HG03354 (cell line): ENCODE measurements around the gene TMEM238.
"Not testable (repeated sequence)": the region's sequence is repeated elsewhere in the genome, so short reads cannot be mapped to it uniquely, and the experiment has no call there.

Experiments used
- ATAC-seq: cut with Tn5 transposase; IDR thresholded peaks from one replicate; pipeline ENCODE4 v1.9.1; 2021; ENCODE audit warnings: mild to moderate bottlenecking; ENCODE audit not compliant: unreplicated experiment, poor library complexity, severe bottlenecking

TMEM238 gene

DNA sequence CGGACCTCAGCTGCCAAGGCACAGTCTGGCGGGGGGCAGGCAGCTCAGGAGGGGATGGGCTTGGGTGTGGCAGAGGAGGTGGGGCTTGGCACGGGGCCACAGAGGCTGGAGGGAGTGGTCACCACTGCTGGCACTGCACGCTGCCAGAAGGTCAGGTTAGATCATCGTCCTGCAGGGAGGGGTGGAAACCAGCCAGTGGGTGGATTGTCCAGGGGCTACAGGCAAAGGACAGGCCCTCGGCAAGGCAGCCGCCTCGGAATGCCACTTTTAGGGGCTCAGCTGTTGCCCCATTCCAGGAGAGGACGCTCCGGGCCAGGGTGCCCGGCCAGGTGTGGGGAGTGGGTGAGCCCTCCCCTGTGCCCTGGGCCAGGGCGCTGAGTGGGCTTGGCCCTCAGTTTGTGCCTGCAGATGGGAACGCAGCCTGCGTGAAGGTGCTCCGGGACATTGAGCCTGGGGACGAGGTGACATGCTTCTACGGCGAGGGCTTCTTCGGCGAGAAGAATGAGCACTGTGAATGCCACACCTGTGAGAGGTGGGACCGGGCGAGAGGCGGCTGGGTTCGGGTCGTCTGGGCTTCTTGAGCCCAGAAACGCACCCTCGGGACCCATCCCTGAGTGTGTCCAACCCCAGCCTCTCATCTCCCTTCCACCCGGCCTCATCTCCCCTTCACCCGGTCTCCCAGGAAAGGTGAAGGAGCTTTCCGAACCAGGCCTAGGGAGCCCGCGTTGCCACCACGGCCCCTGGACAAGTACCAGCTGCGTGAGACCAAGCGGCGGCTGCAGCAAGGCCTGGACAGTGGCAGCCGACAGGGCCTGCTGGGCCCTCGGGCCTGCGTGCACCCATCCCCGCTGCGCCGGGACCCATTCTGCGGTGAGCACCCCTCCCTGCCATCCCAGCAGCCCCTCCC lies 38.0 kb downstream of the TMEM238 start:
- no peak for ATAC-seq

DNA sequence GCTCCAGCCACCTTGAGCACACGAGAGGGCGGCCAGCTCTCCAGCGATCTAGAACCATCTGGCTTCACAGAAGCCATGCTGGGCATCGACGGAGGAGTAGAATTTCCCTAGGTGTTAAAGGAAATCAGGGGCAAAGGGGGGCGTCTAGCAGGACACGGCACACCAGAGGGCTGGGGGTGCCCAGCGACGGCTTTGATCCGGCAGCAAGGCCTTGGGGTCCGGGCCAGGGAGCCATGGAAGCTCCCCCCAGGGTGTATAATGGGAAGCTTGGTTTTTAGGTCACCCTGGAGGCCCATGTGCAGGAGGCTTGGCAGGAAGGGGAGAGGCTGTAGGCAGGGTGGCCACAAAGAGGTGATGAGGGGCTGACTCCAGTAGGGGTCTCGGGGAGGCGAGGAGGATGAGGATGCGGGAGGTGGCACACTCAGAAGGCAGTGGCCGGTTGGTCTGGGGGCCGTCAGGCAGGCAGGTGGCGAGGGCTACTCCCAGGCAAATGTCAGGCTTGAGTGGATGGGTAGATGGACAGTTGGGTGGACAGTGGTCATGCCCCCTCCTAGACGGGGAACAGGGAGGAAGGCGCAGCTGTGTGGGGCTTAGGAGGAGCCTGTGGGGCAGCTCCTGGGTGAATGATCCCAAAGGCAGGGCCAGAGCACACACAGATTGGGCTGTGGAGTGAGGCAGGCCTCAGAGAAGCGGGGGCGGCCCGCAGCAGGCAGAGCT lies 38.8 kb downstream of the TMEM238 start:
- ATAC-seq = no peak

DNA sequence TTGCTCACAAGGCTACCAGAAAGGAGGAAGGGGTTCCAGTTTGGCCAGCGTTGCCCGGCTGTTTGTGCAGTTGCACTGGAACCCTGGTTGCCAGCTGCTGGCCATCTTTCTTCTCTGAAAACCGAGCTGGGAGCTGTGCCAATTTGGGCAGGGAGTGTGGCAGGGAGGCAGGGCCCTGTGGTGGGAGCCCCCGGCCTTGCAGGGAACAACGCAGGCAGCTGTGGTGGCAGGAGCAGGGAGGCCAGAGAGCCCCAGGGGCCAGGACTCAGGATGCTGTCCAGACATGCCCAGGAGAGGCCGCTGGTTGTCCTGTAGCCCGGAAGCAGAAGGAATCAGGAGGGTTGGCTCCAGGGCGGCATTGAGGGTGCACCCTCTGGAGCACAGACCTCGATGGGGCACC lies 39.6 kb downstream of the TMEM238 start:
- no peak for ATAC-seq

DNA sequence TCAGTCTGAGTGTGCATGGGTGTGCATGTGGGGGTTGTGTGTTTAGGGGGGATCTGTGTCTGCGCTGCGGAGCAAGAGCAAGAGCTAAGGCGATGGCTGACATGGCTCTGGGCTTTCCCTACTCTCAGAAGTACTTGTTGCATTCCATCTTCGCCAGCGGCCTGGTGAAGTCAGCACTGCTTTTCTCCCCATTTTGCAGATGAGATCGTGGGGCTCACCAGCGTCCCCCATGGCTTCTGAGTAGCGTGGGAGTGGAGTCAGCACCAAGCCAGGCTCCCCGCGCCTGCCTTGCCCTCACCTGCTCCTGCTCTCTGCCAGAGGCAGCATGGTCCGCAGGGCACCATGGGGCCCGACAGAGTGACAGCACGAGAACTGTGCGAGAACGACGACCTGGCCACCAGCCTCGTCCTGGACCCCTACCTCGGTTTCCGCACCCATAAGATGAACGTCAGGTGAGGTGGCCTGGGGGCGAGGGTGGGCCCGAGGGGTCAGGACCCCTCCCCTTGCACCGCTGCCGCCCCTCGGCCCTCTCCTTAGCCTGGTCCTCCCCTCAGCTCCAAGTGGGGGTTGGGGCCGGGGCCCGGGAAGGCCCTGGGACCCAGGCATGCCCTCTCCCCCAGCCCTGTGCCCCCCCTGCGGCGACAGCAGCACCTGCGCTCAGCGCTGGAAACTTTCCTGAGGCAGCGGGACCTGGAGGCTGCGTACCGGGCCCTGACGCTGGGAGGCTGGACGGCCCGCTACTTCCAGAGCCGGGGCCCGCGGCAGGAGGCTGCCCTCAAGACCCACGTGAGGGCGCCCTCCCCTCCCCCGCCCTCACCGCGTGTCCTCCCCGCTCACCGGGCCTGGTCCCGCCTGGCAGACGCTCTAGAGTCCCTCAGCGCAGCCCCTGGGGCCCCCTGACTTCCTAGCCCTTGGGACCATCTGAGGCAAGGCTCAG lies 42.2 kb downstream of the TMEM238 start:
- ATAC-seq = no peak

DNA sequence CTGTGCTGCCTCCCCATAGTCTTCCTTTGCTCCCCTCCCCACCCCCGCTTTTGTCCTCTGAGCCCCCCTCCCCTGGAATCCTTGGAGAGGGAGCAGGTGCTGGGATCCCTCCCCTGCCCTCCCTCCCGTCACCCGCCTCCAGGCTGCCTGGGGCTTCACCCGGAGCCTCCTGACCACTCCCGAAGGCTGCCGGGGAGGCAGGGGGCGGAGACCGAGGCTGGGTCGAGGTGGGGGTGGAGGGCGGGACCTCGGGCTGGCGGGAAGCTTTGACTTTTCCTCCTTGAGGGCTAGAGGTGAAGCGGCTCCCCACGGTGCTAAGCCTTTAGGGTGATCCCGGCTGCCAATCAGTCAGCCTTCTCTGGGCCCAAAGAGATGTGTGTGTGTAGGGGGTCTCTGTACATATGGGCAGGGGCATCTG lies 42.9 kb downstream of the TMEM238 start:
- no peak for ATAC-seq

DNA sequence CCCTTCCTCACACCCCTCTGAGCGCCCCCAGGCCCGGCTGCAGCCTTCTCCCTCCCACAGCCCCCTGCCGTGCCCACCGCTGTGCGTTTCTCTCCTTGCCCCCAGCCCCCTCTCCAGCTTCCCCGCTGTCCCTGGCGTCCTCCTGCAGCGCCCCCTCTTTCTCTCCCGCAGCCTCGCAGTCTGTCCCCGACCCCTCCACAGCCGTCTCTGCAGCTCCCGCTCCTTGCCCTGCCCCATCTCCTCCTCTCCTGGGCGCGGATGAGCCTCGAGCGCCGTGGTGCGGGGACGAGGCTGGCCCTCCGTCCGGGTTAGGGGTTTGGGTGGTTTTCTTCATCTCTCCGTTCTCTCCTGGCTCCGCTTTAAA lies 43.3 kb downstream of the TMEM238 start:
- no peak for ATAC-seq

DNA sequence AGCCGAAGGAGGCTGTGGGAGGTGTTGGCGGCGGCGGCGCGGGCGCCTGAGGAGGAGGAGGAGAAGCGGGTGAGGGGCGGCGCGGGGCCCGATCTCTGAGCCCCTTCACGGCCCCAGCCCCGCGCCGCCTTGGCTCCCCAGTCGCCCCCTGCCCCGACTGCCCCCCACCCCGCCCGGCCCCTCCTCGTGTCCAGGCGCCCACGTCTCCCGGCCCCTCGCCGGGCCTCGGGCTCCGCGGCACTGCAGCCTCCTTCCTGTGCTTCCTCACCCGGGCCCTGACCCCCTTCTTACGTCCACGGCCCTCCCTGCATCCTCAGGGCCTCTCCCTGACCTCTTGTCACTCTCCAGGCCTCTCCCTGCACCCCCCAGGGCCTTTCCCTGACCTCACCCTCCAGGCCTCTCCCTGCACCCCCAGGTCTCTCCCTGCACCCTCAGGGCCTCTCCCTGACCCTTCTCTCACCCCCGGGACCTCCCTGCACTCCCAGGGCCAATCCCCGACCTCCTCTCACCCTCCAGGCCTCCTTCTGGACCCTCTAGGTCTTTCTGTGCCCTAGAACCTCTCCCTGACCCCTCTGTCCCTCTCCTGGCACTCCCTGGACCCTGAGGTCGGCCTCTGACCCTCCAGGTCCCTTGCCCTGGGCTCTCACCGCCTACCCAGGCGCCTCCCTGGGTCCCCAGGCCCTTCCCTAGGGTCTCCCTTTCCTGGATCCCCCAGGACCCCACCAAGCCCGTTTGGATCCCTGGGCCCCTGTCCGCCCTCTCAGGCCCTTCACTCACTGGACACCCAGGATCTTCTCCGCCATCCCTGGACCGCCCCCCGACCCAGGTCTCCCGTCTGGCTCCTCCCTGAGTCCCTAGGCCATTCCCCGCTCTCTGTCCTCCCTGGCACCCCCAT lies 44.0 kb downstream of the TMEM238 start:
- no peak for ATAC-seq

DNA sequence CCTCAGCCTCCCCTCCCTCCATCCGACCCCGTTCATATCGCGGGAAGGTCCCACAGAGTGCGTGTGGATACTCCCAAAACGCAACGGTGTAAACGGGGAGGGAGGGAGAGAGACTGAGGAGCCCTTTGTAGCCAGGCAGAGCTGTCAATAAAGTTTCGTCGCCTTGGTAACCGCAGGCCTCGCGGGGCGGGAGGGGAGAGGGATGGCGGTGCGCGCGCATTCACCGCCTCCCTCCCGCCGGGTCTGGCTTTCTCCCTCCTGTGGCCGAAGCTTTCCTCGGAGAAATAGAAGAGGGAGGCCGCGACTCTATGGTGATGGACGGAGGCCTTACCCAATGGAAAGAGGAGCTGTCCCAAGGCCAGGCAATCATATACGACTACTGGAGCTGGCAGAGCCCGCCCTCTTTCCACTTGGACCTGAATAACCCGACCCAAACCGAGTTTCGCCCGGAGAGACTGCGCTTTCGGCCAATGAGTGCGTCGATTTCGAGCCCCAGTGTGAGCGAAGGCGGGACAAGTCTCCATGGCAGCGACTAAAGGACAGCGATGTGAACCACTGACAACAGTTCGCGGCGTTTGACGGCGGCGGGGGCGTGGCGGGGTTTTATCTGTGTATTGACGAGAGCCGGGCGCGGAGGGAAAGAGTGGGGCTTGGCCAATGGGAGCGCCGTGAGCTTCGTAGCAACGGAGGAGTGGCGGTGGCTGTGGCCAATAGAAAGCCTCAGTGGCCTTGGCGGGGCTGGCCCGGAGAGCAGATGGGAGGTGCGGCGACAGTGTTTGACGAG lies 44.8 kb downstream of the TMEM238 start, which contains the start of gene KMT5C:
KMT5C (plus strand) TSS at position 772 of the 784 bp plus-strand sequence. CDS start 2,061 bp downstream, outside the sequence.
- ATAC-seq = peak; percentile 84

DNA sequence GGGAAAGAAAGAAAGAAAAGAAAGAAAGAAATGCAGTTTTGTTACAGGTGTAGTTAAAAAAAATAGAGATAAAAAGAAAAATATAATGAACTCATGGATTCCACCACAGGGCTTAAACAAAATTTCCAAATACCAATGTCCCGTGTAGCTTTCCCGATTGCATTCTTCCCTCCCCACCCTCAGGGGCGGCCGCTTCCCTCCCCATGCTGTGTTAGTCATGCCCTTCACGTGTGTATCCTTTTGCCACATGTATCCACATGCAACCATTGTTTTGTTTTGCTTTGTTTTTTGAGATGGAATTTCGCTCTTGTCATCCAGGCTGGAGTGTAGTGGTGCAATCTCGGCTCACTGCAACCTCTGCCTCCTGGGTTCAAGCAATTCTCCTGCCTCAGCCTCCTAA lies 48.0 kb downstream of the TMEM238 start:
- no peak for ATAC-seq

DNA sequence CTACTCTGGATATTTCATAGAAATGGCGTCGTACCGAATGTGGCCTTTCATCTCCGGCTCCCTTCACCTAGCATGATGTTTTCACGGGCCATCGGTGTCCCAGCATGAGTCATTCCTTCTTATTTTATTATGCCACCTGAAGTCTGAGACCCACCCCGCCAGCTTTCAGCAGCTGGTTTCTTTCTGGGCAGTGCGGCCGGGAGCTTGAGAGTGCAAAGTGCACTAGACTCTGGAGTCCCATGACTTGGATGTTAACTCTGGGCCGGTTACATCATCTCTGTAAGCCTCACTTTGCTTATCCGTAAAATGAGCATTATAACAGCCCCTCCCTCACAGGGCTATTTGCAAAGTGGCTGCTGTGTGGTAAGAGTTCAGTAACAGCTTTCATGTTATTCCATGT lies 50.2 kb downstream of the TMEM238 start:
- ATAC-seq = no peak

DNA sequence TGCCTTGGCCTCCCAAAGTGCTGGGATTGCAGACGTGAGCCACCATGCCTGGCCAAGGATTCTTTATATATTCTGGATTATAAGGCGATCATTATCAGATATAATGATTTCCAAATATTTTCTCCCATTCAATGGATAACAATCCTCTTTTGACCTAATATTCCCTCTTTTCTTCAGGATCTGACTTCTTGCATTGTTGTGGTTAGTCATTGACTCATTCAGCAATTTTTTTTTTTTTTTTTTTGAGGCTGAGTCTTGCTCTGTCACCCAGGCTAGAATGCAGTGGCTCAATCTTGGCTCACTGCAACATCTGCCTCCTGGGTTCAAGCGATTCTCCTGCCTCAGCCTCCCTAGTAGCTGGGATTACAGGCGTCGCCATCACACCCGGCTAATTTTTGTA lies 54.3 kb downstream of the TMEM238 start:
- not testable (repeated sequence) for ATAC-seq
